ENCODE data around the gene AP4S1.
"Not testable (repeated sequence)": the region's sequence is repeated elsewhere in the genome, so short reads cannot be mapped to it uniquely, and the experiment has no call there.

The AP4S1 gene

DNA sequence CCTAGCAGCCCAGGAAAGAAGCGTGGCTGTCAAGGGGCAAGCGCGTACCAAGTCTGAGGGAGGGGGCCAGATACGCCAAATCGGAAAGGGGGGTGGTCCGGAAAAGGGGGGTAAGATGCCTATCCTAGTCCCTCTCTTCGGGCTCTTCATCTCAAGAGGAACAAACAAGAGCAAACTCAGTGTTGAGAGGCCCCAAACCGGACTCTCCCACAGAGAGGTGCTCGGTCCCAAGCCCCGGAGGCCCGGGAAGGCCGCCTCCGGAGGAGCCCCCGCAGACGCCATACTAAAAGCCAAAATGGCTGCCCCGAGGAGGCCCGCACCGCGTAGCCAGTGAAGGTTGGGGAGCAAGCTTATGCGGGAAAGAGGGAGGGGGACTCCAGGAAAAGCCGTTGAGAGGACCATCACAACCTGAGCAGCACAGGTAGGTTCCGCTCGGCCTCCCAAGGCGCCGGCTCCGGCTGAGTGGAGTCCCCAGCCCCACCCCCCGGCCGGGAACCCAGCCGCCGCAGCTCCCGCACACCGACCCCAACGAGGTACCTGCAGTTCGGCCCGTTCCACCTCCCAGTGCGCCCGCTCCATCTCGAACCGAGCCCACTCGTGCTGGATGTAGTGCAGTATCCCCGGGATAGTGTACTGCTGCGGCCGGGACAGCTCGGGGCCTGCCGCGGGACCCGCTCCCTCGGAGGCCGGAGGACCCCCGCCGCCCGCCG is at the start of gene AP4S1:
Gene AP4S1, plus strand, starts transcription at position 283 of the 710 bp plus-strand sequence. CDS start 40,548 bp downstream, outside the sequence.
- H3K4me3 ChIP-seq = peak within 1 kb of the TSS; percentile 97 to 100 (median 99)
- H3K27ac ChIP-seq = peak within 1 kb of the TSS; percentile 92 to 100 (median 99)

GRCh38 chr14:30977752-30978151 is 47.7 kb upstream of the AP4S1 start:
- H3K27ac ChIP-seq = no peak overlapping the region
- no peak overlapping the region for H3K4me3 ChIP-seq

DNA sequence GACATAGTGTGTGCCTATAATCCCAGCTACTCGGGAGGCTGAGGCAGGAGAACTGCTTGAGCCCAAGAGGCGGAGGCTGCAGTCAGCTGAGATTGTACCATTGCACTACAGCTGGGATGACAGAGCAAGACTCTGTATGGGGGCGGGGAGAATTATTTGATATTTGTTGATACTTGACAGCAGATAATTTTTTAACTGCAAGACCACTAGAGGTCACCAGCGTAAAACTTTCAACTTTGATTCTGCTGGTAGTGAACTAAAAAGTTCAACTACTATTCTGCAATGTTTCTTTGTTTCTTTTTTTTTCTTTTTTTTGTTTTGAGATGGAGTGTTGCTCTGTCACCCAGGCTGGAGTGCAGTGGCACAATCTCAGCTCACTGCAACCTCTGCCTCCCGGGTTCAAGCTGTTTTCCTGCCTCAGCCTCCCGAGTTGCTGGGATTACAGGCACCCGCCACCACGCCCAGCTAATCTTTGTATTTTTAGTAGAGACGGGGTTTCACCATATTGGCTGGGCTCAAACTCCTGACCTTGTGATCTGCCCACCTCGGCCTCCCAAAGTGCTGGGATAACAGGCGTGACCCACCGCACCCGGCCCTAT is 45.2 kb upstream of the AP4S1 start:
- H3K27ac ChIP-seq = peak overlapping the region in 1 of 21 experiments; percentile 30
- not testable (repeated sequence) for H3K4me3 ChIP-seq

DNA sequence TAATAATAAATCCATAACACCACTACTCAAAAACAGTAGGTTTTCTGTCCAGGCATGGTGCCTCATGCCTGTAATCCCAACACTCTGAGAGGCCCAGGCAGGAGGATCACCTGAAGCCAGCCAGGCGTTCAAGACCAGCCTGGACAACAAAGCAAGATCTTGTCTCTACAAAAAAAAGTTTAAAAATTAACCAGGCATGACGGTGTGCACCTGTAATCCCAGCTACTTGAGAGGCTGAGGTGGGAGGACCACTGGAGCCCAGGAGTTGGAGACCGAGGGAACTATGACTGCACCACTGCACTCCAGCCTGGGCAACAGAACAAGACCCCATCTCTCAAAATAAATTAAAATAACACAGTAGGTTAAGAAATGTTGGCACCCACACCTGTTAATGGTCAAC is 44.5 kb upstream of the AP4S1 start:
- Histone ChIP-seq H3K4me3 (no peak overlapping the region), H3K27ac (no peak overlapping the region)

DNA sequence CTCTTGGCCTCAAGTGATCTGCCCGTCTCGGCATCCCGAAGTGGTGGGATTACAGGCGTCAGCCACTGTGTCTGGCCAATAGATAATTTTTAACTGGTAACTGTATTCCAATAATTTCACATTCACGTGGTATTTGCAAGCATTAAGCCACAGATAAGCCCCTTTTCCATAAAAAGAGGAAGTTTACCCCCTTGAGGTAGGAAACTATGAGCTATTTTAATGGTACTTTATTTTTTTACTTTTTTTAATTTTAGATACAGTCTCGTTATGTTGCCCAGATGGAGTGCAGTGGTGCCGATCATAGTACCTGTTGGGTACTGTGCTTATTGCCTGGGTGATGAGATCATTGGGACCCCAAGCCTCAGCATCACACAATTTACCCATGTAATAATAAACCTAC is 42.9 kb upstream of the AP4S1 start:
- no peak overlapping the region for H3K4me3 ChIP-seq
- no peak overlapping the region for H3K27ac ChIP-seq

DNA sequence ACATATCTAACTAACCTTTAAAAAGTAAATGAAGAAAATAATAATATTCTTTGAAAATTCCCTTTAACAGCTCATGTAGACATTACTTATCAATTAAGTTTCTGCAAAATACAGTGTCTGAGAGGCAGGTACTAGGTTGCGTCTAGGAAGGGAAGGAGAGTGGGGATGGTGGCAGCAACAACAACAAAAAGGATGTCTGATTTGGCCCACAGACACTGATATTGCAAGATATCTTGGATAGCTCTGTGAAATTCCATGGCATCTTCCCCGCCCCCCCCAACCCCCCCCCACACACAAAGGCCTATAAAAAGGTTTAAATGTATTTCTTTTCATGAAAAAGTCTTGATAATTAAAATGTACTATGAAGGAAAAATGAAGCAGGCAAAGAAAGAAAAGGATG is 41.6 kb upstream of the AP4S1 start:
- H3K27ac ChIP-seq = no peak overlapping the region
- H3K4me3 ChIP-seq = no peak overlapping the region

DNA sequence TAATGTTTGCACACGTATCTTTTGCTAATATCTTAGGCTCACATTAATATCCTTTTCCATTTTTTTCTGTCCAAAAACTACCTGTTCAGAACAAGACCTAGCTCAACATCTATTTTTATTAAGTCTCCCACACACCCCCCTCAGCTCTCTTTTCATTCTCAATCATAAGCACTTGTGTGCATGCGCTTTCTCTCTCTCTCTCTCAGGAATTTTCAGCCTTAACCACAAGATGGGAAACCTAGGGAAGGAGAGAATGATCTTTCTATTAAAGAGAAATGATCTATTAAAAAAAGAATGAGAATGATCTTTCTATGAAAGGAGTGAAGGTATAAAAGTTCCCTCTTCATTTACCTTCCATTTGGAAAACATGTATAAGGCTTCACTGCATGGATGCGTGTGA is 39.7 kb upstream of the AP4S1 start:
- H3K4me3 ChIP-seq = no peak overlapping the region
- H3K27ac ChIP-seq = no peak overlapping the region

DNA sequence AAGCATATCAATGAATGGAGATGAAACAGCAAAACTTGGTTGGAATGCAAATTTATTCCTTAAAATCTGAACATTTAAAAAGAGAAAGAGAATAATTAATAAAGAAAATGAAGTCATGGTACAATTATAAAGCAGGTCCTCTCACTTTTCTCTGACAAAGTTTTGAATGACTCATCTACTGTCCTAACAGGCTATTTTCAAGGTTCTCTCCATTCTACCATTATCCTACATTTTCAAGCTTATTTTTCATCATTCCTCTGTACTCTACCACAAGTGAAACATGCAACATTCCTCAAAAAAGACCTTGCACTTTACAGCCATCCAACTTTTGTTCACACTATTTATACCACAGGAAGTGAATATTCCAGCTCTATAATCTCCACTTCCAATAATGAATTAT is 36.9 kb upstream of the AP4S1 start:
- H3K4me3 ChIP-seq = no peak overlapping the region
- H3K27ac ChIP-seq = no peak overlapping the region

DNA sequence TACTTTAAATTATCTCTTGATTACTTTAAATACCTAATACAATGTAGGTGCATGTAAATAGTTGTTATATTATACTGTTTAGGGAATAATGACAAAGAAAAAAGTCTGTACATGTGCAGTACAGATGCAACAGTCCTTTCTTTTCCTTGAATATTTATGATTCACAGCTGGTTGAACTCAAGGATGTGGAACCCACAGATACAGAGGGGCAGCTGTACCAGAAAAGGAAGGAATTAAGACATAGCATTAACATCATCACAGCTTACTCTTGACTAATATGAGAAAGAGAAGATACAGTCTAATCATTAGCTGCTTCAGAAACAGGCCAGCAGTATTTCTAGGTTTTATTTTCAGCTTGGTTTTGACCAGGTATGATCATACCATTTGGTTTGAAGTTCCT is 34.7 kb upstream of the AP4S1 start:
- no peak overlapping the region for H3K4me3 ChIP-seq
- no peak overlapping the region for H3K27ac ChIP-seq

- Histone ChIP-seq H3K27ac (no peak overlapping the region), H3K4me3 (no peak overlapping the region)
Measured at GRCh38 chr14:30991408-30991807, 34.0 kb upstream of the AP4S1 start.

- no peak overlapping the region for H3K27ac ChIP-seq
Measured at GRCh38 chr14:30993071-30993470, 32.4 kb upstream of the AP4S1 start.

GRCh38 chr14:30994681-30995620 is 30.5 kb upstream of the AP4S1 start:
- peak overlapping the region in 4 of 21 experiments; percentile 11 to 44 (median 34) for H3K27ac ChIP-seq

More at GRCh38 chr14:30993071-30993470, 32.4 kb upstream of the AP4S1 start:
- no peak overlapping the region for H3K4me3 ChIP-seq

DNA sequence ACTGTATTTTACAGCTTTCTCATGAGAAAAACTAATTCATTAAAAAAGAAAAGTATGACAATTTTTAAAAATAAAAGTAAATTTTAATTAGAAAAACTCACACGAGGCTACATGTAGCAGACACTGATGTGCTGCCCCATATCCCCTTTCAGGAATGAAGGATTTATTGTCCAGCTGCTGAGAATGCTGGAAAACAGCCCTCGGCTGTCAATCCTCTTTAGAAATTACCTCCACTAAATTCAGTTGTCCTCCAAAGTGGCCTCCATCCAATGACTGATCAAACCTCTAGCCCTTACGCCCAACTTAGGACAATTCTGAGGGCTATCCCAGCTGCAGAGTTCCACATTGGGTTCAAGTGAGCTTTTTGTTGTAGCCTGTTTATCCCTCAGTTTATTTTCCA is 29.8 kb upstream of the AP4S1 start:
- H3K27ac ChIP-seq = peak overlapping the region in 4 of 21 experiments; percentile 7 to 50 (median 37)

More at GRCh38 chr14:30994681-30995620, 30.5 kb upstream of the AP4S1 start:
- H3K4me3 ChIP-seq = no peak overlapping the region

DNA sequence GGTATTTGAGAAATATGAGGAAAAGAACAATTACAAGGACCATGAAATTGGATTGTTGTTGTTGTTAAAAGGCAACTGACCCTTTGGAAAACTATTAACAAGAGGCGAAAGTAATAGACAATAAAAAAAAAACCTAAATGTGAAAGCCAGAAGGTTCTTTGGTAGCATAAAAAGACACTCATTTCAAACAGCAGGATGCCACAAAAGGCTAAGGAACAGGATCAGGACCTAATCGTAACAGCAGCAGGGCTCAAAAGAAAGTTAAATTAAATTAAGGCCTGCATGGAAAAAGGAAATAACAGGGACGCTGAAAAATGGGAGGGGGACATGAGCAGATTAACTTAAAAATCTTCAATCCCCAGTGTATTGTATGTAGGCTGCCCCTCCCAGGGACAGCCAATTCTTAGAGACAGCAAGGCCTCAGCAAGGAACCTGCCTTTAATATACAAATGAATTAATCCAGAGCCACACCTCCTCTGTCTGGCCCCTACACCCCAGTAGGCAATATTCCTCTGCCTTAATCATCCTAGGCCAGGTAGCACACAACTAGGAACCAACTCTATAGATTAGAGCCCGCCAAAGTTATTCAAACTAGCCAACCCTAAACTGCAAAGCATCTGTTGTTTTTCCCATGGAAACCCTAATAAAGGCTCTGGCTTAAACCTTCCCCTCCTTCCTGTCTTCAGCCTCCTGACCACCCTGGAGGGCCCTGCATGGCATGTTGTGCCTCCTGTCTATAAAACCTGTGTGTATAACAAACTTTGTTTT is 28.4 kb upstream of the AP4S1 start:
- H3K4me3 ChIP-seq = no peak overlapping the region
- H3K27ac ChIP-seq = no peak overlapping the region

More for the DNA sequence above, 29.8 kb upstream of the AP4S1 start:
- no peak overlapping the region for H3K4me3 ChIP-seq

DNA sequence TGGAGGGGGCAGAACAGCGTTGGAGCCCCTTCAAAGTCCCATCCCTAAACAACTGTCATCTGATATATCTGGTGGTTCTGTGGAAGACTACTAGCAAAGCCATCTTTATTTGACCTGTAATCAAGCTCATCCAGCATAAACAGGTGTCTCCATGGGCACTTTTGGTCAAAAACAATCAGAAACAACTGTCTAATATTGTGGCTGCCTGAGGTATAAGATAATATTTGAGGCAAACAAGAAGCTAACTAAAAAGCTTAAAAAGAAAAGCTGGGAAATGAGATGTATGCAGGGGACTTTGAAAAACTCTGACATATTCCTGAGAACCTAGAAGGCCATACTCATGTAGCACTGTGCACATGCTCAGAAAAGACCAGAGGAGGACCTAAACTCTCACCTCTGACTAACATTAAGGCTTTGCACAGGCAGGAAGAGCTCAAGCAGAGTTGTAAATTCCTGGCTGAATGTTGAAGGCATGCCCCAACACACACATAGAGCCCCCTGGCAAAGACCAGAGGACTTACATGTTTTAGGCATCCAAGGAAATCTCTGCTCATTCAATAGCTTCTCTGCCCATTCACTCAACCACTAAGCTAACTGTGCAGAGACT is 27.2 kb upstream of the AP4S1 start:
- no peak overlapping the region for H3K4me3 ChIP-seq
- H3K27ac ChIP-seq = no peak overlapping the region

- Histone ChIP-seq H3K27ac (no peak overlapping the region), H3K4me3 (no peak overlapping the region)
Measured at GRCh38 chr14:30999038-30999773, 26.2 kb upstream of the AP4S1 start.

- Histone ChIP-seq H3K4me3 (no peak overlapping the region), H3K27ac (no peak overlapping the region)
Measured at GRCh38 chr14:31000629-31001338, 24.7 kb upstream of the AP4S1 start.

DNA sequence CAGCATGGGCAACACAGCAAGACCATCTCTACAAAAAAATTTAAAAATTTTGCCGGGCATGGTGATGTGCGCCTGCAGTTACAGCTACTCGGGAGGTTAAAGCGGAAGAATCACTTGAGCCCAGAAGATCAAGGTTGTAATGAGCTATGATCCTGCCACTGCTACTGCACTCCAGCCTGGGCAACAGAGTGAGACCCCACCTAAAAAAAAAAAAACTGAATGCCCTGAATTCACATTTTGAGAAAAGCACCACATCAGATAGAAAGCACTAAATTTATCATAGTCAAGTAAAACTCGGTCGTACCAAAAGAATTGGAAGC is 24.1 kb upstream of the AP4S1 start:
- no peak overlapping the region for H3K4me3 ChIP-seq
- no peak overlapping the region for H3K27ac ChIP-seq
